Fibroblast of villous mesenchyme (primary cell): Measurements from ENCODE around the gene OPTC. TPM values are rescaled to one million over a fixed set of nuclear protein-coding genes. Genes with fewer than 3 reads are reported as not detected.

Source experiments
- DNase-seq: peaks from one replicate; pipeline ENCODE4 v3.0.0-alpha.2; 2010; ENCODE audit warnings: low read depth
- H3K4me3 ChIP-seq: 2 replicates; pipeline ENCODE4 v1.5.1; 2011; ENCODE audit warnings: low read depth, mild to moderate bottlenecking, low read length
- total RNA-seq: library from RNA; depleted of rRNA; stranded (reverse); fragments of >200 nt; gene quantifications from 2 replicates; pipeline ENCODE4 v1.2.3, GENCODE V29; 2012
- TF ChIP-seq, protein P1 (sequence below): IDR thresholded peaks from 2 replicates; pipeline ENCODE4 v1.5.1; 2012; ENCODE audit warnings: low read depth, mild to moderate bottlenecking, low read length; ENCODE audit not compliant: insufficient read depth

OPTC gene
- total RNA-seq, 1 donor = not detected

DNA sequence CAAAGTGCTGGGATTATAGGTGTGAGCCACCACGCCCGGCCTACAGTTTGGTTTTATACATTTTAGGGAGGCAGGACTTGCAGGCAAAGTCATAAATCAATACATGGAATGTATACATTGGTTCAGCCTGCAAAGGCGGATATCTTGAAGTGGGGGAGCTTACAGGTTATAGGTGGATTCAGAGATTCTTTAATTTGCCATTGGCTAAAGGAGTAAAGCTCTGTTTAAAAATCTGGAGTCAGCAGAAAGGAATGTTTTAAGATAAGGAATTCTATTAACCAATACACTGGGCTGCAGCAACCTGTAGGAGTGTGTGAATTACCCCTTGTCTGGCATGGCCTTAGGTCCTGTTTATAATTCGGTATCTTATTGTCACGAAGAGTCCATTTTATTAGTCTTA, 57.6 kb downstream of the OPTC start:
- DNase-seq = peak; percentile 75
- TF ChIP-seq, protein P1, sequence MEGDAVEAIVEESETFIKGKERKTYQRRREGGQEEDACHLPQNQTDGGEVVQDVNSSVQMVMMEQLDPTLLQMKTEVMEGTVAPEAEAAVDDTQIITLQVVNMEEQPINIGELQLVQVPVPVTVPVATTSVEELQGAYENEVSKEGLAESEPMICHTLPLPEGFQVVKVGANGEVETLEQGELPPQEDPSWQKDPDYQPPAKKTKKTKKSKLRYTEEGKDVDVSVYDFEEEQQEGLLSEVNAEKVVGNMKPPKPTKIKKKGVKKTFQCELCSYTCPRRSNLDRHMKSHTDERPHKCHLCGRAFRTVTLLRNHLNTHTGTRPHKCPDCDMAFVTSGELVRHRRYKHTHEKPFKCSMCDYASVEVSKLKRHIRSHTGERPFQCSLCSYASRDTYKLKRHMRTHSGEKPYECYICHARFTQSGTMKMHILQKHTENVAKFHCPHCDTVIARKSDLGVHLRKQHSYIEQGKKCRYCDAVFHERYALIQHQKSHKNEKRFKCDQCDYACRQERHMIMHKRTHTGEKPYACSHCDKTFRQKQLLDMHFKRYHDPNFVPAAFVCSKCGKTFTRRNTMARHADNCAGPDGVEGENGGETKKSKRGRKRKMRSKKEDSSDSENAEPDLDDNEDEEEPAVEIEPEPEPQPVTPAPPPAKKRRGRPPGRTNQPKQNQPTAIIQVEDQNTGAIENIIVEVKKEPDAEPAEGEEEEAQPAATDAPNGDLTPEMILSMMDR = no peak
- no peak overlapping the region for H3K4me3 ChIP-seq

DNA sequence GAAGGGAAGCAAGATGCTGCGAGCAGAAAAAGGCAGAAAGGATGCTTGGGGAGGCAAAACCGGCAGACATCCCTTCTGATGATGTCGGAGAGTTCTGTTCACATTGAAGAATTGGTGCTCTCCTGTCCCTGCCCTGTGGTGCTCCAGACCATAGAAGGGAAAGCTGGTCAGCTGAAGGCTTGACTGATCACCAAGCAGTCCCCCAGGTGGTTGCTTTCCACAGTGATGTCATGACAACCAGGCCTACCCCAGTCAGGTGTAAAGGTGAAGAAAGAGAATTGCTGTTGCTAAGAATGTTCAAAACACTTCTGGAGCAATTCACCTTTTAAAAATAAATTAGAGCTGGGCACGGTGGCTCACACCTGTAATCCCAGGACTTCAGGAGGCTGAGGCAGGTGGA, 59.5 kb downstream of the OPTC start:
- no peak for DNase-seq
- no peak overlapping the region for H3K4me3 ChIP-seq
- TF ChIP-seq, protein P1 = no peak

DNA sequence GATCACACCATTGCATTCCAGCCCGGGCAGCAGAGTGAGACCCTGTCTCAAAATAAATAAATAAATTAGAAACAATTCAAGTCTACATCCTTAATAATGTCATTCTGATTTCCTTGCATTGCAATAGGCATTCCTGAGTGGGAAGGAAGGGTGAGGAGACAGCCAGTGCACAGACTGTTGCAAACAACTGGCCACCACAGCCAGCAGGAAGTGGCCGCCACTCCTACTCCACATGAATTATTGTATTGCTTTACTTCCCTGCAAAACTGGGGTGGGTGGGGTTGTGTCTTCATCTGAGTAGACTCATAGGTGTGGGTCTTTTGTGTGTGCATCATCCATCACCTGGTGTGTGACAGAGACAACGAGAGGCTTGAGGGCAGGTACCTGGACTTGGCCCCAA, 60.1 kb downstream of the OPTC start:
- H3K4me3 ChIP-seq = no peak overlapping the region
- TF ChIP-seq, protein P1 = no peak
- no peak for DNase-seq

DNA sequence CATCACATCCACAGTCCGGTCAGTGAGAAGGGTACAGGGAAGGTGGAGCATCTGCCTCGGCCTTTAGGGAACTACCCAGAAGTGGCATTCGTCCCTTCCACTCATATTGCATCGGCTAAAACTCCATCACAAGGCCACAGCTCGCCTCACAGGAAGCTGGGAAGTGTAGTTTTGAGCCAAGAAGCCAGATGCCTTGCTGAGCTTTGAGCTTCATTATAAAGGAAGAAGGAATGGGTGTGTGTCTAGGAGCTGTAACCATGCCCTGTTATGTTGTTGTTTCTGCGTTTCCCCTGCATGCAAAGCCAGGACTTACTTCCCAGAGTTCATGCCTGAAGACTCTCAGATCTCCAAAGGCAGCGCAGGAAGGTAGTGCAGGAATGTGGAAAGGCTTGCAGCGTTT, 61.1 kb downstream of the OPTC start:
- no peak overlapping the region for H3K4me3 ChIP-seq
- no peak for DNase-seq
- TF ChIP-seq, protein P1 = no peak

DNA sequence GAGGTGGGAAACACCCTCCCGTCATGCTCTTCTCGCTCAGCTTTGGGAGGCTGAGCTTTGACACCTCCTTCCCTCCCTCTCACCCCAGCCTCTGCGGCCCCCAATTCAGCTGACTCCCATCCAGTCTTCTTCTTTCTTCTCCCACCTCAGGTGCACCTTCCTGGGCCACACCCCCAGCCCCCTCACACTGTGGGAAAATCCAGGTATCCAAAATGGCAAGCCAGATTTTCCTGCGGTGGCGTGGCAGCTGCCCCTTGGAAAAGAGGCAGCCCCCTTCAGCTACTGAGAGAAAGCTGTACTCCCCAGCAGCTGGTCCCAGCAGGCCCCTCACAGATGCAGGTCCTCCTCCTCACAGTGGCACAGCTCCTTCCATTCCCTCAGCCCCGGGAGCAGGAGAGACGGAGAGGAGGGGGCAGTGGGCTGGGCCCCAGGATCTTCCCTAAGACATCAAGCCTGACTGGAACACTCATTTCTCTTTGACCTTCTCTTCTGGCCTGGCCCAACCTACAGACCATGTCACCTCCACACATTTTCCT, 61.6 kb downstream of the OPTC start:
- no peak overlapping the region for H3K4me3 ChIP-seq
- TF ChIP-seq, protein P1 = no peak
- DNase-seq = no peak

DNA sequence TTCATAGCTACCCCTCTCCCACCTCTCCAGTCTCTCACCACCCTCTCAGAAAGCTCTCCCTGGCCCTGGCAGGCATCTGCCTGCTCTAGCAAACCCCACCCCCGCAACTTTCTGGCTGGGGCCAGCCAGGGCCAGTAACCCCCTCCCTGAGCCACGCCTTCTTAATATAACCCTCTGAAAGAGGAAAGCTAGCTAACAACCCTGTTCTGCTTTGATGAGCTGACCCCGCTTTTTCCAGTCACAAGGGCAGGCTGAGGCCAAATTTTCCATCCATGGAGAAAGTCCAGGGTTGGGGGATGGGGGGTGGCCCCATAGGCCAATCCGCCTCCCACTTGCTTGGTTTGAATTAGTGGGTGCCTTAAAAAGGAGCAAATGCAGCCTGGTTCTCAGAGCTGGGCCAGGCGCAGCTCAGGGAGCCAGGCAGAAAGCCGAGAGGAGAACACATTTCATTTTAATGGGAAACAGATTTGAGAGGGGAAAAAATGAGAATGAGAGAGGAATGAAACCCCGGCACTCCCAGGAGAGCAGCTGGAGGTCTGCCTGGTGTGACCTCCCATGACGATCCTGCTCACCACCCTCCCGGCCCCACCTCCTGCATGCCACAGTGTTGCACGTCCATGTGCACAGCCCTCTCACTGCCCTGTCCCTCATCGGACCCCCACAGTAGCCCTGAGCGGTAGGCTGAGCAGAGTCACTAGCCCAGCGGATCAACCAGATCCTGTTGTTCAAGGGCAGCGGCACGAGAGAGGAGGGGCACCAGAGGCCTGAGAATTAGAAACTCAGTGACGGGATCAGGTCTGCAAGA, 62.3 kb downstream of the OPTC start:
- TF ChIP-seq, protein P1 = no peak
- H3K4me3 ChIP-seq = no peak overlapping the region
- DNase-seq = peak; percentile 87
